Measurements from ENCODE around the gene PLP2. TPM values are rescaled to one million over a fixed set of nuclear protein-coding genes. Genes with fewer than 3 reads are reported as not detected.

PLP2 gene
- total and polyA plus RNA-seq, 2 of the 13 experiments (the other 11 are each of a cell fraction or from before 2014, with no cell fraction given), result 0.40 to 3.6 TPM

DNA sequence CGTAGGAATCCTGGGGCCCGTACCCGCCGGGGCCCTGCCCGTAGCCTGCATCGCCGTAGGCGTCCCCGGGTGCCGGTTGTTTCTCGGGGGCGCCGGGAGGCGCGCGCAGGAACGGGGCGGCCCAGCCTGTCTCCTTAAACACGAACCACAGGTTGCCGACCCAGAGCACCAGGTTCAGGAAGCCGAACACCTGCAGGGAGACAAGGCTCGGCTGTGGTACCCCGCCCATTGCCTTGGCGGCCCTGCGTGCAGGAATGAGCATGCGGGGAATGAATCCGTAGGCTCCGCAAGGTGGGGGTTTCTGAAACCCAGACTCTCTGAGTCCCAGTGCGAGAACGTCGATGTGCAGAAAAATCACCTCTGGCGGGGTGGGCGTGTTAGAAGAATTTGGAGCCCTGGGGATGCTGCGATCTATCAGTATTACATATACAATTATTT lies 19.9 kb downstream of the PLP2 start (continued):
- TF ChIP-seq RBFOX2 (IDR thresholded peaks at IDR 0.05; ENCODE audit: low read depth, low read length), result peak; percentile 45; the same call in 1 of the 2 replicates
- TF ChIP-seq, protein P1, sequence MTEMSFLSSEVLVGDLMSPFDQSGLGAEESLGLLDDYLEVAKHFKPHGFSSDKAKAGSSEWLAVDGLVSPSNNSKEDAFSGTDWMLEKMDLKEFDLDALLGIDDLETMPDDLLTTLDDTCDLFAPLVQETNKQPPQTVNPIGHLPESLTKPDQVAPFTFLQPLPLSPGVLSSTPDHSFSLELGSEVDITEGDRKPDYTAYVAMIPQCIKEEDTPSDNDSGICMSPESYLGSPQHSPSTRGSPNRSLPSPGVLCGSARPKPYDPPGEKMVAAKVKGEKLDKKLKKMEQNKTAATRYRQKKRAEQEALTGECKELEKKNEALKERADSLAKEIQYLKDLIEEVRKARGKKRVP (CRISPR knock-in tag; IDR thresholded peaks at IDR 0.05), result peak in 1 of 2 experiments; percentile 42; a peak in 1 of 4 replicates
- TF ChIP-seq ZC3H13 (CRISPR knock-in tag; IDR thresholded peaks at IDR 0.05), result 0 out of 2 replicates have a peak, but pooled peaks have one; percentile 34
- TF ChIP-seq, protein P2, sequence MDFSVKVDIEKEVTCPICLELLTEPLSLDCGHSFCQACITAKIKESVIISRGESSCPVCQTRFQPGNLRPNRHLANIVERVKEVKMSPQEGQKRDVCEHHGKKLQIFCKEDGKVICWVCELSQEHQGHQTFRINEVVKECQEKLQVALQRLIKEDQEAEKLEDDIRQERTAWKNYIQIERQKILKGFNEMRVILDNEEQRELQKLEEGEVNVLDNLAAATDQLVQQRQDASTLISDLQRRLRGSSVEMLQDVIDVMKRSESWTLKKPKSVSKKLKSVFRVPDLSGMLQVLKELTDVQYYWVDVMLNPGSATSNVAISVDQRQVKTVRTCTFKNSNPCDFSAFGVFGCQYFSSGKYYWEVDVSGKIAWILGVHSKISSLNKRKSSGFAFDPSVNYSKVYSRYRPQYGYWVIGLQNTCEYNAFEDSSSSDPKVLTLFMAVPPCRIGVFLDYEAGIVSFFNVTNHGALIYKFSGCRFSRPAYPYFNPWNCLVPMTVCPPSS (IDR thresholded peaks at IDR 0.05), result no peak
- TF ChIP-seq ZFX (CRISPR knock-in tag; IDR thresholded peaks at IDR 0.05; ENCODE audit: low read depth), result peak; percentile 43
- TF ChIP-seq MATR3 (CRISPR knock-in tag; IDR thresholded peaks at IDR 0.05), result no peak
- no peak for TF ChIP-seq ZSCAN30 (CRISPR knock-in tag; IDR thresholded peaks at IDR 0.05)
- no peak for TF ChIP-seq PPARG (CRISPR knock-in tag; conservative IDR thresholded peaks at IDR 0.05)
- 0 out of 2 replicates have a peak, but pooled peaks have one; percentile 26 for TF ChIP-seq DMAP1 (CRISPR knock-in tag; IDR thresholded peaks at IDR 0.05)
- TF ChIP-seq AGO2 (optimal IDR thresholded peaks at IDR 0.05; ENCODE audit: low read depth, low read length), result peak; percentile 75
- no peak for TF ChIP-seq ZNF839 (CRISPR knock-in tag; IDR thresholded peaks at IDR 0.05; ENCODE audit: borderline replicate concordance)
- TF ChIP-seq ZNF451 (CRISPR knock-in tag; IDR thresholded peaks at IDR 0.05), result no peak
- TF ChIP-seq GTF3A (CRISPR knock-in tag; conservative IDR thresholded peaks at IDR 0.05), result no peak
- TF ChIP-seq, protein P3, sequence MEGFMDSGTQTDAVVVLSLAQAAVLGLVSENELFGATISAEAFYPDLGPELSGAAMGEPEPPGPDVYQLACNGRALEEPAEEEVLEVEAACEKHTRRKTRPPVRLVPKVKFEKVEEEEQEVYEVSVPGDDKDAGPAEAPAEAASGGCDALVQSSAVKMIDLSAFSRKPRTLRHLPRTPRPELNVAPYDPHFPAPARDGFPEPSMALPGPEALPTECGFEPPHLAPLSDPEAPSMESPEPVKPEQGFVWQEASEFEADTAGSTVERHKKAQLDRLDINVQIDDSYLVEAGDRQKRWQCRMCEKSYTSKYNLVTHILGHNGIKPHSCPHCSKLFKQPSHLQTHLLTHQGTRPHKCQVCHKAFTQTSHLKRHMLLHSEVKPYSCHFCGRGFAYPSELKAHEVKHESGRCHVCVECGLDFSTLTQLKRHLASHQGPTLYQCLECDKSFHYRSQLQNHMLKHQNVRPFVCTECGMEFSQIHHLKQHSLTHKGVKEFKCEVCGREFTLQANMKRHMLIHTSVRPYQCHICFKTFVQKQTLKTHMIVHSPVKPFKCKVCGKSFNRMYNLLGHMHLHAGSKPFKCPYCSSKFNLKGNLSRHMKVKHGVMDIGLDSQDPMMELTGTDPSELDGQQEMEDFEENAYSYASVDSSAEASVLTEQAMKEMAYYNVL (CRISPR knock-in tag; IDR thresholded peaks at IDR 0.05; ENCODE audit: borderline replicate concordance), result 0 out of 2 replicates have a peak, but pooled peaks have one; percentile 23
- no peak for TF ChIP-seq MTF2 (CRISPR knock-in tag; IDR thresholded peaks at IDR 0.05; ENCODE audit: borderline replicate concordance)
- peak; percentile 18; the same call in 1 of the 2 replicates for TF ChIP-seq POLR2G (IDR thresholded peaks at IDR 0.05; ENCODE audit: low read depth, low read length)
